Stimulated activated memory B cell treated with anti-CD40 and anti-IgM and Interleukin-4, amounts not matched to agents 10 μg/mL and 1 μg/mL and 100 μg/mL, for 72 hours (primary cell): ENCODE measurements around the gene TMEM51.
"Not testable (repeated sequence)": the region's sequence is repeated elsewhere in the genome, so short reads cannot be mapped to it uniquely, and the experiment has no call there.

Source experiments
- ATAC-seq: fragments of 150-1000 bp; cut with Tn5 transposase; 2 replicates; pipeline ENCODE4 v1.10.0; 2021
- H3K27ac Mint-ChIP-seq: one replicate; pipeline ENCODE4 v1.8.0; 2022; ENCODE audit warnings: mild to moderate bottlenecking, mixed read lengths
- H3K27me3 Mint-ChIP-seq: one replicate; pipeline ENCODE4 v1.8.0; 2022; ENCODE audit warnings: mixed read lengths
- H3K36me3 Mint-ChIP-seq: one replicate; pipeline ENCODE4 v1.8.0; 2022; ENCODE audit warnings: mixed read lengths
- H3K4me1 Mint-ChIP-seq: one replicate; pipeline ENCODE4 v1.8.0; 2022; ENCODE audit warnings: mixed read lengths
- H3K4me3 Mint-ChIP-seq: one replicate; pipeline ENCODE4 v1.8.0; 2022; ENCODE audit warnings: mild to moderate bottlenecking, moderate library complexity, mixed read lengths
- H3K9me3 Mint-ChIP-seq: one replicate; pipeline ENCODE4 v1.8.0; 2022; ENCODE audit warnings: mixed read lengths

The TMEM51 gene

DNA sequence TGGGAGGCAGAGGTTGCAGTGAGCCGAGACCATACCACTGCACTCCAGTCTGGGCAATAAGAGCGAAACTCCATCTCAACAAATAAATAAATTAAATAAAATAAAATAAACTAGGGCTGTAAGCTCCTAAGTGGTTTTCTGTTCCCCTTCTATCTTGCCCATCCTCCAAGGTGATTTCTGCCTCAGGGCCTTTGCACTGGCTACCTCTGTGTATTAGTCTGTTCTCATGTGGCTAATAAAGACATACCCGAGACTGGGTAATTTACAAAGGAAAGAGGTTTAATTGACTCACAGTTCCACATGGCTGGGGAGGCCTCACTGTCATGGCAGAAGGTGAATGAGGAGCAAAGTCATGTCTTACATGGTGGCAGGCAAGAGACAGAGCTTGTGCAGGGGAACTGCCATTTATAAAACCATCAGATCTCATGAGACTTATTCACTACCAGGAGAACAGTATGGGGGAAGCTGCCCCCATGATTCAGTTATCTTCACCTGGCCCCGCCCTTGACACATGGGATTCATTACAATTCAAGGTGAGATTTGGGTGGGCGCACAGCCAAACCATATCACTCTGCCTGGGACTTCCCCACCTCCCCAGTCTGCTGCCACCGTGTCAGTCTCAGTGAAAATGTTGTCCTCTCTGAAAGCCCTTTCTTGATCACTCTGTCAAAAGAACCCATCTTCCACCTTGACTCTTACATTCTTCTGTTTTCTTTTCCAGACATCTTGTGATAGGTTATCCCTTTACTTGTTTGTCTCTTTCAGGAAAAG, 22.0 kb downstream of the TMEM51 start:
- ATAC-seq, H3K27ac Mint-ChIP-seq, H3K36me3 Mint-ChIP-seq, H3K4me1 Mint-ChIP-seq, H3K9me3 Mint-ChIP-seq, H3K4me3 Mint-ChIP-seq: not testable (repeated sequence)
- peaks cover 66% of the 10 kb centered on the region for H3K27me3 Mint-ChIP-seq

DNA sequence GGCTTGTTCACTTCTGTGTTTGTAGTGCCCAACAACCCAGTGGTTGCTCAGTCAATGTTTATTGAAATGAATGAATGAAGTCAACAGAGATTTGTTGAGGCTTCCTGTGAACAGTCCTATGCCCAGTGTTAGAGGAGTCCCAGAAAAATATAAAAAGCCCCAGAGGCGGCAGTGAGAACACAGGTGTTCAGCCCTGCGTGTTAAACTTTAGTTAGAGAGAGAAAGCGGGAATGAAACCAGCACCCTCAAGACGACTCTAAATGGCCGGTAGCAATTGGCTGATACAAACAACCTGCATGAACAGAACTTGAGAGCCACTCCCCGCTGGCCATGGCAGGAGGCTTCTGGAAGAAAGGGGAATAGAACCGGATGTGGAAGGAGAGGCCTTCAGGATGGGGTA, 22.6 kb downstream of the TMEM51 start:
- ATAC-seq: no peak
- H3K27ac Mint-ChIP-seq: no peak overlapping the region
- H3K4me3 Mint-ChIP-seq: no peak overlapping the region
- H3K4me1 Mint-ChIP-seq: no peaks in the 10 kb centered on the region
- peaks cover 6% of the 10 kb centered on the region for H3K9me3 Mint-ChIP-seq
- peaks cover 66% of the 10 kb centered on the region for H3K27me3 Mint-ChIP-seq
- H3K36me3 Mint-ChIP-seq: no peaks in the 10 kb centered on the region

DNA sequence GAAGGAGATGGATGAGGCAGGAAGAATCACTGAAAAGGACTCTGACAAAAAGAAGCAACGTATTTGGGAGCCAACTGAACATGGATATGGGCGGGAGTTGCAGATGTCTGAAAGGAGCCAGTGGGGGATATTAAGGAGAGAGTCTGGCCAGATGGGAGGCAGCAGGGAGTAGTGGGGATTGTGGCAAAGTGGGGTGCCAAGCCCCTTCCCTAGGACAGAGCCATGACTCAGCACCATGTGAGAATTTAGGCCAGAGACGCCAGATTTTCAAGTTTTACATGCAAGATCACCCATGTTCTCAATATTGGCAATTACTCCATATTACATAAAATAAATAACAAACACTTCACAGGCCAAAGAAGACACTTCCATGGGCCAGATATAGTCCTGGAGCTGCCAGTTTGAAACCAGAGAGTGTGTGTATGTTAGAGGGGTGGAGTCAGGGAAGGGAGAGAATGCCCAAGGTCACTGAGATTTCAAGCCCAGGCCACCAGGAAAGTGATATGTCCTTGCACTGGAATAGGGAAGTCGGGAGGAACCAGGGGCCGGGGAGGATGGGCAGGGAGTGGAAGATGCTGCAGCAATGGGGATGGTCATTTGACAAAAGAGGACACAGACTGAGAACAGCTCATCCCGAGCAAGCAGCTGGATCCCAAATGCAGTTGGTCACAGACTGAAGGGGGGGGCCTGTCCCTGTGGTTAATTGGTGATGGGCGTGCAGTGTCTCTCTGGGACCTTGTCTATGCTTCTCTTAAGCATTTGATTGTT, 23.5 kb downstream of the TMEM51 start:
- no peak overlapping the region for H3K4me3 Mint-ChIP-seq
- no peaks in the 10 kb centered on the region for H3K36me3 Mint-ChIP-seq
- H3K4me1 Mint-ChIP-seq: no peaks in the 10 kb centered on the region
- peaks cover 57% of the 10 kb centered on the region for H3K27me3 Mint-ChIP-seq
- no peak overlapping the region for H3K27ac Mint-ChIP-seq
- ATAC-seq: no peak
- peaks cover 6% of the 10 kb centered on the region for H3K9me3 Mint-ChIP-seq

DNA sequence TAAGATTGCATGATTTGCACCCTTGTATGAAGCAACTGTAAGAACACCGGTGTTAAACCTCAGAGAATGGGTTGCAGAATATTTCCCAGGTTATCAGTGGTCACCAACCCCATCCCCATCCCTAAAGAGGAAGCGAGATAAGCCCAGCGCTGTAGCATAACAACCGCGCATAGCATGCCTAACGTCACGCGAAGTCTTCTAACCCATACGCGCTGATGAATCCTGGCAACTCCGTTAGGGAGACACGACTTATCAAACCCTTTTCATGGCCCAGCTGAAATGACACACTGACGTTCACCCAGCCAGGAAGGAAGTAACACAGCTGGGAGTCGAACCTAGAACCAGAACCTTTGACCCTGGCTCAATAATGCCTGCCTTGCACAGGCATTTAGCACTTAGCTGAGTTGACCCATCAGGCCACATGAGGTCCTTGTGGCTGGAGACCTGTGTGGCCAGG, 24.2 kb downstream of the TMEM51 start:
- no peak for ATAC-seq
- Mint-ChIP-seq H3K4me3 (no peak overlapping the region), H3K36me3 (no peaks in the 10 kb centered on the region), H3K9me3 (peaks cover 6% of the 10 kb centered on the region), H3K27me3 (peaks cover 50% of the 10 kb centered on the region), H3K4me1 (no peaks in the 10 kb centered on the region), H3K27ac (no peak overlapping the region)

DNA sequence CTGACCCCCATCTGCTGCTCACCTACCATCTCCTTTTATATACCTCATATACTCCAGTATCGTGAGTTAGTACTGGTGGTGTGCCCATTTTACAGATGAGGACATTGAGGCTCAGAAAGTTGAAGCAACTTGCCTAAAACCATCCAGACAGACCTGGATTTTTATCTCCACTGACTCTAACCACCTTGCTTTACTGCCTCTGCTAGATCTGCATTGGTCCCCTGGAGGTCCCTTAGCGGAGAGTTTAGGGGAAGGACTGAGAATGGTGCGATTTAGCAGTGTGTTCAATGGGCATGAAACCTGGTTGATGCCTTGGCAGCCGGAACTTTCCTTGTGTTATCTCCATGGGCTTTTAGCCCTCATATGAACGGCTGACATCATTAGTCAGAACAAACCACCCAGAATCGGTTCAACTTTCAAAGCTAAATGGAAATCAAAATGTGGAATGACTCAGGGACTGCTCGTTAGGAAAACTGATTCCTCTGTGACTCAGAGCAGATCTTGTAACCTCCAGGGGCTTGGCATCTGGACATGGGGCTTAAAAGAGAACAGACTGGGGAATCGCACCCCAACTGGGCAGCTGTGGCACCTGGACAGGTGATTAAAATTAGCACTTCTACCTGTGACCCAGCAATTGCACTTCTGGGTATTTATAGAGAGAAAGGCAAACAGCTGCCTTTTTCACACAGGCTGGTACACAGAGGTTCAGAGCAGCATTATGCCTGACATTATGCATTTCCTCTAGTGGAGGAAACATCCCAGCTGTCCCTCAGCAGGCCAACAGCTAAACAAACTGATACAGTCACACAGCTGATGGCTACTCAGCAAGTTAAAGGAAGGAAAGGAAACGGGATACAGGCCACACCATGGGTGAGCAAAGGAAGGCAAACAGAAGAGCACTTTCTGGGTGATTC, 25.3 kb downstream of the TMEM51 start:
- Mint-ChIP-seq H3K36me3 (no peaks in the 10 kb centered on the region), H3K27me3 (peaks cover 47% of the 10 kb centered on the region), H3K4me3 (no peak overlapping the region), H3K9me3 (peaks cover 6% of the 10 kb centered on the region), H3K4me1 (no peaks in the 10 kb centered on the region), H3K27ac (no peak overlapping the region)
- ATAC-seq: no peak

DNA sequence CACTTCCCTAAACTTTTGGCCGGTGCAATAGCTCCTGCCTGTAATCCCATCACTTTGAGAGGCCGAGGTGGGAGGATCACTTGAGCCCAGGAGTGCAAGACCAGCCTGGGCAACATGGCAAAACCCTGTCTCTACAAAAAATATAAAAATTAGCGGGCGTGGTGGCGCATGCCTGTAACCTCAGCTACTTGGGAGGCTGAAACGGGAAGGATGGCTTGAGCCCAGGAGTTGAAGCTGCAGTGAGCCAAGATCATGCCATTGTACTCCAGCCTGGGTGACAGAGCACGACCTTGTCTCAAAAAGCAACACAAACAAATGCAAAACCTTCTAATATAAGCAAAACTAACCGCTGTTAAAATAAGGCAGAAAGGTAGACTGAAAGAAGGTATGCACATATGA, 25.9 kb downstream of the TMEM51 start:
- no peak overlapping the region for H3K27ac Mint-ChIP-seq
- no peak for ATAC-seq
- H3K9me3 Mint-ChIP-seq: peaks cover 6% of the 10 kb centered on the region
- no peak overlapping the region for H3K4me3 Mint-ChIP-seq
- H3K4me1 Mint-ChIP-seq: no peaks in the 10 kb centered on the region
- peaks cover 47% of the 10 kb centered on the region for H3K27me3 Mint-ChIP-seq
- H3K36me3 Mint-ChIP-seq: no peaks in the 10 kb centered on the region

DNA sequence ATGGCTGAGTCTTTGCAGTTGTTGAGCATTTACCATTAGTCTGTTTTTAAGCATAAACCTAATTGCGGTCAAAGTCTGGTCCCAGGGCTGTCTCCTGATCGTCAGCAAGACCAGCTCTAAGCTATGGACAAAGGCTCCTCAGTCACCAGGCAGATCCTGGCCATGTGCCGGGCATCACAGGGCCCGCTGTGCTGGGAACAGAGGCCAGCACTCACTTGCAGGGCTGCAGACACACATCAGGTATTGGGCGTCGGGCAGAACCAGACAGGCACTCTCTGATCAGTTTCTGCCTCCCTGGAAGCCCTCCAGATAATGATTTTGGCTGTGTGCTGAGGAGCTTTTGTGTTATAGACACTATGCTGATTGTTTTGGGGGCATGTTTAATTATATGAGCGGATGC, 26.6 kb downstream of the TMEM51 start:
- H3K27ac Mint-ChIP-seq: no peak overlapping the region
- no peak overlapping the region for H3K4me3 Mint-ChIP-seq
- no peak for ATAC-seq
- H3K27me3 Mint-ChIP-seq: peaks cover 40% of the 10 kb centered on the region
- H3K36me3 Mint-ChIP-seq: no peaks in the 10 kb centered on the region
- no peaks in the 10 kb centered on the region for H3K4me1 Mint-ChIP-seq
- H3K9me3 Mint-ChIP-seq: peaks cover 6% of the 10 kb centered on the region

DNA sequence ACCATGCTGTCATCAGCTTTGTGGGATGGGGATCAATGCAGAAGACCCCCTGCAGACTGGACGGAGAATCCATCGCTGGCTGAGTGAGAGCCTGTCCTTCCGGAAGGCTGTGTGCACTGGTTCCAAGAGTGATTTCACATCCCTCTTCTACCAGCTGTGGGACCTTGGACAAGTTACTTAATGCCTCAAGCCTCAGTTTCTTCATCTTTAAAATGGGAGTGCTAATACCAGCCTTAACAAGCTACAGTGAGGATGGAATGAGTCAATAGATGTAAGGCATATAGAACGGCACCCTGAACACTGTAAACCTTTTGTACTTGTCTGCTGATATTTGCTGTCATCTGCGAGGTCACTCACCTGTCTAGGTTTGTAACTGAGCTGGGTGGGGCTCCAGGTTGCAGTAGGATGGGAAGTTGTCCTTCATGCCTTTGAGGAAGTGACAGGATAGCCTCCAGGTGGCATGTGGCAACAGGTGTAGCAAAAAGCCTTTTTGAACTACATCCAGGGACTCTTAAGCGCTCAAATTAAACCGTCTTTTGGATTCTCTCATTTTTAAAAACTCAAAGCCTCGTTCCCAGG, 27.5 kb downstream of the TMEM51 start:
- H3K4me3 Mint-ChIP-seq: no peak overlapping the region
- ATAC-seq: no peak
- no peaks in the 10 kb centered on the region for H3K36me3 Mint-ChIP-seq
- H3K4me1 Mint-ChIP-seq: no peaks in the 10 kb centered on the region
- no peaks in the 10 kb centered on the region for H3K9me3 Mint-ChIP-seq
- peaks cover 39% of the 10 kb centered on the region for H3K27me3 Mint-ChIP-seq
- no peak overlapping the region for H3K27ac Mint-ChIP-seq

DNA sequence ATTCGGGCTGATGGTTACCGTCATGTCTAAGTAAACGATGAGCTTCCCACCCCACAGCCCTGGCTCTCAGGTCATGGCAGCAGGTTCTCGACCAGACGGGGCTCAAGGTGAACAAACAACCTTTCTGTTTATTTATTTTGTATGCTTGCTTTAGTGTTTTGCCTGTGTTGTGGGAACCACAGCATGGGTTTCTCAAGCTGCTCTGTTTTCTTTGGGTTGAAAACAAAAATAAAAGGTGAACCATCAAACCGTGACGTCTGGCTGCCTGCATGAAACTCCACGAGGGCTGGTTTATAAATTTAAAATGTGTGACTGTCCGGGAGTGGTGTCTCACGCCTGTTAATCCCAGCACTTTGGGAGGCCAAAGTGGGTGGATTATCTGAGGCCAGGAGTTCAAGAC, 28.0 kb downstream of the TMEM51 start:
- Mint-ChIP-seq H3K27me3 (peaks cover 39% of the 10 kb centered on the region), H3K36me3 (no peaks in the 10 kb centered on the region), H3K4me1 (no peaks in the 10 kb centered on the region), H3K9me3 (no peaks in the 10 kb centered on the region), H3K27ac (no peak overlapping the region), H3K4me3 (no peak overlapping the region)
- no peak for ATAC-seq

DNA sequence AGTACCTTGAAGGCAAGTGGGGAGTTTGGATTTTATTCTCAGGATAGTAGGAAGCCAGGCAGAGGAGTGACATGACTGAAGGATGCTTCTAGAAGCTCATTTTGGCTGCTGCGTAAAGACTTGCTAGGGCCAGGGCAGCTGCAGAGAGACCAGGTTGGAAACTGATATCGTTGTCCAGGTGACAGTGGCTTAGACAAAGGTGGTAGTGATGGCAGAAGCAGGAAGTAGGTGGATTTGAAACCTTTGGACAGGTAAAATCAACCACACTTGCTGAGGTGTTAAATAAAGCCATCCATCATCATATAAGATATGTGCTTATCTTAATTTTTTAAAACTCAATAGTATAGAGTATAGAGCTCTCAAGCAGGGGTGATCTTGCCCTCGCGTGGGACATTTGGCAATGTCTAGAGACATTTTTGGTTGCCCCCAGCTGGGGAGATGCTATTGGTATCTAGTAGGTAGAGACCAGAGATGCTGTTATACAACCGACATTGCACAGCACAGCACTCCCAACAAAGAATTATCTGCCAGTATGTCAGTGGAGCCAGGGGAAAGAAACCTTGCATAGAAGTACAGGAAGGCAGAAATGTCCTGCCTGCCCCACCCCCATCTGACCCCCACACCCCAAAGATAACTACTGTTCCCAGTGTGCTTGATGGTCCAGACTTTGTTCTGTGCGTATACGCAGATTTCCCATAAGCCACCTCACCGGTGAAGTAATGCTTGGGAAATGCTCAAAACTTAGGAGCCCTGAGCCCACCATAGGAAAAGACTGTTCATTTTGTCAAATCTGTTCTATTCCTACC, 31.1 kb downstream of the TMEM51 start:
- Mint-ChIP-seq H3K4me3 (no peak overlapping the region), H3K36me3 (no peaks in the 10 kb centered on the region), H3K27me3 (peaks cover 43% of the 10 kb centered on the region), H3K4me1 (no peaks in the 10 kb centered on the region), H3K9me3 (no peaks in the 10 kb centered on the region), H3K27ac (no peak overlapping the region)
- ATAC-seq: no peak

DNA sequence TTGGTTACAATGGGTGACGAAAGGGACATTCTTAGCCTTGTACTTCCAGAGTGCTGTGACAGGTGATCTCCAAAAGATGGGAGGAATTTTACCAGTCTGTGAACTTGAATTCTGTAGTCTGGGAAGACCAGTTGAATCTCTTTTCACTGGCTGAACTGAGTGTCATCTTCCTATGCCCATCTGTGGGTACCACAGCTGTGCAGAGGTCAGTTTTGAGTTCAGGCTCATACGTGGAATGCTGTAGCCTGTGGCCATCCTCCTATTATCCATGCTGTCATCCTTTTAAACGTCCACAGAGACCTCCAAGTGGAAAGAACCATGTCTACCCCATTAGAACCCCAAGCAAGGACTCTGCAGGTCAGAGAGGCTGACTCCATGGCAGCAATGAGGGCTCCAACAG, 32.1 kb downstream of the TMEM51 start:
- H3K4me3 Mint-ChIP-seq: no peak overlapping the region
- no peaks in the 10 kb centered on the region for H3K9me3 Mint-ChIP-seq
- peaks cover 44% of the 10 kb centered on the region for H3K27me3 Mint-ChIP-seq
- no peaks in the 10 kb centered on the region for H3K4me1 Mint-ChIP-seq
- H3K36me3 Mint-ChIP-seq: no peaks in the 10 kb centered on the region
- H3K27ac Mint-ChIP-seq: no peak overlapping the region
- ATAC-seq: no peak

DNA sequence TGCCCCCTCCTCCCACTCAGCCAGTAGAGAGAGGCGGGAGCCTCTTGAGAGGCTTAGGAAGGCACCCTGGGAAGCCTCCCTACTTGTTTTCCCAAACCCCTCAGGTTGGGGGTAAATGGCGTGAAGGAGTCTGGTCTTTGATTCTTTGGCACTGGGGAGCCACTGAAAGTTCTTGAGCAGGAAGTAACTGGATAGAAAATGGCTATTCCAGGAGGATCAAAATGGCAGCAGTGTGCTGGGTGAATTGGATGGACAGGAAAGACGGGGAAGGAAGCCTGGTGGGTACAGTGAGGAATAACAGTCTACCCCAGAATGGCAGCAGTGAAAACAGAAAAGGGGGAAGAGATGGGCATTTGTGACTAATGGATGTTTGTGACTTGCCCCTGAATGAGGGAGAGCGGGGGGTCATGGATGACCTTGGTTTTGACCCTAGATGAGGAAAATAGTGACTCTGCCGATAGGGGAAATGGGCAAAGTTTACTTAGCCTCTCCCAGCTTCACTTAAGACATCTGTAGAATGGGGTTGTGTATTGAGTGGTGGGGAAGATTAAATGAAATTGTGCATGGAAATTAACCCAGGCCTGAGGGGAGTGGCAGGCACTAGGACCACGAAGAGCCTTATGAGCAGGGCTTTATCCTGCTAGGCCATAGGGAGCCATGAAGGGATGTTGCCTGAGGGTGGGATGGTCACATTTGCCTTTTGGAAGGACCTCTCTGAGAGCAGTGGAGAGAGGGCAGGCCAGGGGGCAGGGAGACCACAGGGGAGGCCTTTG, 32.7 kb downstream of the TMEM51 start:
- ATAC-seq: no peak
- Mint-ChIP-seq H3K36me3 (no peaks in the 10 kb centered on the region), H3K4me1 (no peaks in the 10 kb centered on the region), H3K27ac (no peak overlapping the region), H3K27me3 (peaks cover 46% of the 10 kb centered on the region), H3K9me3 (no peaks in the 10 kb centered on the region), H3K4me3 (no peak overlapping the region)

DNA sequence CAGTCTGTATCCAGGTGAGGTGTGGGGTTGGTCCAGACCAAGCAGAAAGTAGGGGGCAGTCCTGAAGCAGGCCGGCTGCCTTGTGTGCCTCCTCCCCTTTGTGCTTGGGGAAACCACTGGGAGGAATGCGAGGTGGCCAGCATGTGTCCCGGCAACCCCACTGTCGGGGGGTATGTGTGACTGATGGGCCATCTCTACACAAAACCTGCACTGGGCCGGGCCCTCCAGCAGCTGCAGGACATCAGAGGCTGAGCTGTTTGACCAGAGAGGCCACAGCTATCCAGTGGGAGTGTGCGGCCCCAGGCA, 33.3 kb downstream of the TMEM51 start:
- Mint-ChIP-seq H3K4me3 (no peak overlapping the region), H3K4me1 (no peaks in the 10 kb centered on the region), H3K36me3 (no peaks in the 10 kb centered on the region), H3K27ac (no peak overlapping the region), H3K9me3 (no peaks in the 10 kb centered on the region), H3K27me3 (peaks cover 51% of the 10 kb centered on the region)
- ATAC-seq: peak; percentile 18
